CD14-positive monocyte (primary cell): ENCODE measurements around the gene TNFAIP8L1. TPM values are rescaled to one million over a fixed set of nuclear protein-coding genes. Genes with fewer than 3 reads are reported as not detected.

Source experiments
- DNase-seq, 3 donors: peaks; one replicate each; pipeline ENCODE4 v3.0.0-alpha.2; 2011 to 2022
- H2AFZ ChIP-seq: 2 replicates; pipeline ENCODE4 v1.6.0; 2012; ENCODE audit warnings: mild to moderate bottlenecking, low read depth, low read length, inconsistent platforms; ENCODE audit not compliant: insufficient read depth, poor library complexity, severe bottlenecking
- H3K27ac ChIP-seq, 2 donors: 1 replicate in 1 of 2; 2 replicates in 1 of 2; pipeline ENCODE4 v1.5.1; 2012 to 2013; ENCODE audit warnings: low read length in 2 of 2, control low read depth in 1 of 2, inconsistent platforms in 1 of 2, low read depth in 1 of 2, mild to moderate bottlenecking in 1 of 2
- H3K27me3 ChIP-seq, 2 donors: one replicate each; pipeline versions ENCODE4 v1.6.0 to v1.6.1; 2011 to 2013; ENCODE audit warnings: low read length in 2 of 2; ENCODE audit not compliant: control insufficient read depth in 2 of 2, insufficient read depth in 2 of 2
- H3K36me3 ChIP-seq, 2 donors: replicated peaks in 1 of 2; 1 replicate in 1 of 2; 2 replicates in 1 of 2; pipeline versions ENCODE4 v1.5.1 to v1.6.1; 2012 to 2013; ENCODE audit warnings: low read length in 2 of 2, control low read depth in 1 of 2, inconsistent platforms in 1 of 2, mild to moderate bottlenecking in 1 of 2; ENCODE audit not compliant: insufficient read depth in 2 of 2, control insufficient read depth in 1 of 2
- H3K4me1 ChIP-seq, 2 donors: 1 replicate in 1 of 2; 2 replicates in 1 of 2; pipeline versions ENCODE4 v1.5.1 to v1.6.1; 2012 to 2013; ENCODE audit warnings: low read length in 2 of 2, control low read depth in 1 of 2, inconsistent platforms in 1 of 2, mild to moderate bottlenecking in 1 of 2, moderate library complexity in 1 of 2; ENCODE audit not compliant: insufficient read depth in 2 of 2, control insufficient read depth in 1 of 2
- H3K4me2 ChIP-seq: replicated peaks from 2 replicates; pipeline ENCODE3; 2012; ENCODE audit warnings: low read length, moderate library complexity, mild to moderate bottlenecking; ENCODE audit not compliant: poor library complexity, severe bottlenecking; ENCODE audit errors: extremely low read depth
- H3K4me3 ChIP-seq, 3 experiments: fragments of 200-600 bp in 1 of 3; sonication (generic) in 1 of 3; replicated peaks in 1 of 3; 1 replicate in 2 of 3; 2 replicates in 1 of 3; pipeline ENCODE4 v1.5.1; 2011 to 2013; ENCODE audit warnings: low read length in 3 of 3, mild to moderate bottlenecking in 3 of 3, control low read depth in 2 of 3, low read depth in 2 of 3, inconsistent platforms in 1 of 3, moderate library complexity in 1 of 3
- H3K79me2 ChIP-seq: 2 replicates; pipeline ENCODE4 v1.6.0; 2012; ENCODE audit warnings: mild to moderate bottlenecking, control low read depth, inconsistent platforms, low read length, moderate library complexity; ENCODE audit not compliant: insufficient read depth
- H3K9ac ChIP-seq: 2 replicates; pipeline ENCODE4 v1.6.0; 2017; ENCODE audit warnings: low read length, mild to moderate bottlenecking; ENCODE audit not compliant: insufficient read depth, poor library complexity, severe bottlenecking
- H3K9me3 ChIP-seq, 2 donors: replicated peaks in 1 of 2; 1 replicate in 1 of 2; 2 replicates in 1 of 2; pipeline versions ENCODE4 v1.5.1 to v1.6.1; 2012 to 2013; ENCODE audit warnings: low read length in 2 of 2, control low read depth in 1 of 2; ENCODE audit not compliant: control insufficient read depth in 1 of 2, insufficient read depth in 1 of 2
- H4K20me1 ChIP-seq: 2 replicates; pipeline ENCODE4 v1.6.0; 2012; ENCODE audit warnings: mild to moderate bottlenecking, low read length, control low read depth, moderate library complexity; ENCODE audit not compliant: insufficient read depth
- H3K27ac Mint-ChIP-seq, 7 donors: one replicate each; pipeline ENCODE4 v1.8.0; 2020; ENCODE audit warnings: mild to moderate bottlenecking in 7 of 7, mixed read lengths in 7 of 7, moderate library complexity in 6 of 7, inconsistent platforms in 2 of 7
- H3K27me3 Mint-ChIP-seq, 3 donors: one replicate each; pipeline ENCODE4 v1.8.0; 2021 to 2022; ENCODE audit warnings: low read depth in 3 of 3, mild to moderate bottlenecking in 3 of 3, mixed read lengths in 3 of 3, moderate library complexity in 3 of 3, inconsistent platforms in 1 of 3
- H3K36me3 Mint-ChIP-seq, 2 donors: one replicate each; pipeline ENCODE4 v1.8.0; 2020; ENCODE audit warnings: mixed read lengths in 2 of 2, inconsistent platforms in 1 of 2, mild to moderate bottlenecking in 1 of 2
- H3K4me1 Mint-ChIP-seq: one replicate; pipeline ENCODE4 v1.8.0; 2020; ENCODE audit warnings: mild to moderate bottlenecking, mixed read lengths
- H3K4me3 Mint-ChIP-seq, 2 donors: one replicate each; pipeline ENCODE4 v1.8.0; 2020; ENCODE audit warnings: mild to moderate bottlenecking in 2 of 2, mixed read lengths in 2 of 2, moderate library complexity in 1 of 2
- H3K9me3 Mint-ChIP-seq, 7 donors: one replicate each; pipeline ENCODE4 v1.8.0; 2020 to 2022; ENCODE audit warnings: mixed read lengths in 7 of 7, mild to moderate bottlenecking in 6 of 7, moderate library complexity in 6 of 7, inconsistent platforms in 2 of 7
- WGBS: methylation state at CpG from one replicate; pipeline ENCODE4 v1.1.5; 2013; ENCODE audit warnings: missing lambda C conversion rate; ENCODE audit not compliant: insufficient coverage; 5-methylcytosine and 5-hydroxymethylcytosine counted together
- intact Hi-C, 2 donors: fragments of 100-400 bp; cut with micrococcal nuclease; formaldehyde crosslinking; loops; one replicate each; pipeline versions ENCODE4 v1.15.0 to v1.15.1; 2023
- polyA plus RNA-seq, 3 donors: library from polyadenylated mRNA; depleted of rRNA in 1 of 3; unstranded in 2 of 3; stranded (reverse) in 1 of 3; fragments of 300-500 nt in 2 of 3; fragments of >200 nt in 1 of 3; fragmentation: Illumina TruSeq in 2 of 3; gene quantifications; 1 replicate in 2 of 3; 2 replicates in 1 of 3; pipeline ENCODE4 v1.2.3, GENCODE V29; 2012 to 2021
- TF ChIP-seq, protein P1 (sequence below): fragments of 200-600 bp; IDR thresholded peaks from one replicate; pipeline ENCODE4 v1.8.0; 2022; ENCODE audit warnings: antibody characterized with exemption, mild to moderate bottlenecking

The TNFAIP8L1 gene
- polyA plus RNA-seq, 3 donors, result 1.8 to 3.9 (median 3.7) TPM

DNA sequence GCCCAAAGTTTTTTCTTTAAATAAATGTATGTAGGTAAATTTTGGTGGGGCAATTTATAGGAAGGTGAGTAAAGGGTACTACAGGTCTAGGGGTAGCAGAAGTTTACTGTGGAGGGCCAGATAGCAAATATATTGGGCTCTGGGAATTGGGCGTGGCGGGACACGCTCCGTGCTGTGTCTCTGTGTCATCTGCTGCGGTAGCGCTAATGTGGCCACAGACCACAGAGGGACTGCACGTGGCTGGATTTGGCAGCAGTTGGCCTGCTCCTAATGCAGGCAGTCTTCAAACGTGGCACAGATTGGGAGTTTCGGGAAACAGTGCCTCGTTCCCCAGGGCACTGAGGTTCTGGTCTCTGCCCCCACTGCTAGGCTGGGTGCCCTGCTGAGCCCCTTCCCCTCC lies 47.4 kb downstream of the TNFAIP8L1 start:
- Histone ChIP-seq H3K4me1 (peaks cover 0 to 4% of the 10 kb centered on the region in 2 donors), H2AFZ (no peak overlapping the region), H3K79me2 (no peaks in the 10 kb centered on the region), H3K36me3 (peaks cover 80 to 95% of the 10 kb centered on the region in 2 donors), H3K9ac (no peak overlapping the region), H3K9me3 (no peaks in the 10 kb centered on the region), H4K20me1 (no peaks in the 10 kb centered on the region), H3K4me3 (no peak overlapping the region), H3K27me3 (no peaks in the 10 kb centered on the region), H3K27ac (no peak overlapping the region), H3K4me2 (no peak overlapping the region)
- TF ChIP-seq, protein P1, sequence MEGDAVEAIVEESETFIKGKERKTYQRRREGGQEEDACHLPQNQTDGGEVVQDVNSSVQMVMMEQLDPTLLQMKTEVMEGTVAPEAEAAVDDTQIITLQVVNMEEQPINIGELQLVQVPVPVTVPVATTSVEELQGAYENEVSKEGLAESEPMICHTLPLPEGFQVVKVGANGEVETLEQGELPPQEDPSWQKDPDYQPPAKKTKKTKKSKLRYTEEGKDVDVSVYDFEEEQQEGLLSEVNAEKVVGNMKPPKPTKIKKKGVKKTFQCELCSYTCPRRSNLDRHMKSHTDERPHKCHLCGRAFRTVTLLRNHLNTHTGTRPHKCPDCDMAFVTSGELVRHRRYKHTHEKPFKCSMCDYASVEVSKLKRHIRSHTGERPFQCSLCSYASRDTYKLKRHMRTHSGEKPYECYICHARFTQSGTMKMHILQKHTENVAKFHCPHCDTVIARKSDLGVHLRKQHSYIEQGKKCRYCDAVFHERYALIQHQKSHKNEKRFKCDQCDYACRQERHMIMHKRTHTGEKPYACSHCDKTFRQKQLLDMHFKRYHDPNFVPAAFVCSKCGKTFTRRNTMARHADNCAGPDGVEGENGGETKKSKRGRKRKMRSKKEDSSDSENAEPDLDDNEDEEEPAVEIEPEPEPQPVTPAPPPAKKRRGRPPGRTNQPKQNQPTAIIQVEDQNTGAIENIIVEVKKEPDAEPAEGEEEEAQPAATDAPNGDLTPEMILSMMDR, result no peak
- H3K4me1 Mint-ChIP-seq, result peaks cover 3% of the 10 kb centered on the region
- H3K27me3 Mint-ChIP-seq, result peaks cover 0 to 3% (median 0%) of the 10 kb centered on the region in 3 donors
- H3K36me3 Mint-ChIP-seq, result peaks cover 69 to 90% of the 10 kb centered on the region in 2 donors
- H3K27ac Mint-ChIP-seq, result peak overlapping the region in 1 of 7 donors; percentile 46
- H3K4me3 Mint-ChIP-seq, result no peak overlapping the region
- WGBS, result 88% methylated on average over 7 of the region's 10 CpGs
- intact Hi-C loops, result no loop called here
- no peaks in the 10 kb centered on the region for H3K9me3 Mint-ChIP-seq
- DNase-seq, result no peak

DNA sequence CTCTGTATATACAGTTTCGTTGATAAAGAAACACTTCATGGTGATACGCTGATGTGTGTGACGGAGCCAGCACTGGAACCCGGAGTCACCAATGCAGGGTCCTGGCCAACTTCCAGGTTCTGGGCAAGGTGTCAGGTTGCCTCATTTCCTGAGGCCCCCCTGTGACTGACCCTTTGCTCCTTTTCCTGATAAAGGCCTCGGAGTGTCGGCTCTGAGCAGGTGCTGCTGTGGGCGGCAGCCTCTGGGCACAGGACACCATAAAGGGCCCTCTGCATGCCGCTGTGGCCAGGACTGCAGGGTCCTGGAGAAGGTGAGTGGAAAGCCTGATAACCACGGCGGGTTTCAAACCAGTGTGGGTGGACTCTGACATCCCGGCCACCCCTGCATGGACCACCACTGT lies 48.1 kb downstream of the TNFAIP8L1 start:
- H3K9ac ChIP-seq, result no peak overlapping the region
- no peaks in the 10 kb centered on the region for H3K79me2 ChIP-seq
- Mint-ChIP-seq H3K36me3 (peaks cover 70 to 90% of the 10 kb centered on the region in 2 donors), H3K27me3 (peaks cover 0 to 3% (median 0%) of the 10 kb centered on the region in 3 donors), H3K27ac (no peak overlapping the region), H3K9me3 (no peaks in the 10 kb centered on the region), H3K4me3 (no peak overlapping the region), H3K4me1 (peaks cover 8% of the 10 kb centered on the region)
- DNase-seq, result no peak
- peaks cover 0 to 6% of the 10 kb centered on the region in 2 donors for H3K4me1 ChIP-seq
- peaks cover 82 to 95% of the 10 kb centered on the region in 2 donors for H3K36me3 ChIP-seq
- no peak overlapping the region for H3K4me2 ChIP-seq
- H3K9me3 ChIP-seq, result no peaks in the 10 kb centered on the region
- 90% methylated on average over 10 of the region's 11 CpGs for WGBS
- H4K20me1 ChIP-seq, result no peaks in the 10 kb centered on the region
- no peak overlapping the region for H3K4me3 ChIP-seq
- H3K27ac ChIP-seq, result no peak overlapping the region
- H2AFZ ChIP-seq, result no peak overlapping the region
- intact Hi-C loops, result no loop called here
- H3K27me3 ChIP-seq, result no peaks in the 10 kb centered on the region
- TF ChIP-seq, protein P1, result no peak
